Measurements from ENCODE around the gene HMOX2. TPM values are rescaled to one million over a fixed set of nuclear protein-coding genes. Genes with fewer than 3 reads are reported as not detected.

HMOX2 gene
- total RNA-seq, 2 donors from 2014 or later = 46.8 to 55.7 TPM

GRCh38 chr16:4465977-4466779 lies 10.0 kb upstream of the HMOX2 start:
- Histone ChIP-seq H3K27me3 (no peaks in the 10 kb centered on the region), H3K4me1 (no peaks in the 10 kb centered on the region), H3K27ac (no peak overlapping the region), H3K9ac (ENCODE audit: low read depth in 2 of 2, low read length in 2 of 2) (no peak overlapping the region), H3K4me3 (no peak overlapping the region), H3K9me3 (no peaks in the 10 kb centered on the region), H3K36me3 (peaks cover 8% of the 10 kb centered on the region)
- DNase-seq = peak; percentile 23
- intact Hi-C loops (cut with DNase I) = no loop called here
- no peak for TF ChIP-seq CTCF (IDR thresholded peaks at IDR 0.05)

DNA sequence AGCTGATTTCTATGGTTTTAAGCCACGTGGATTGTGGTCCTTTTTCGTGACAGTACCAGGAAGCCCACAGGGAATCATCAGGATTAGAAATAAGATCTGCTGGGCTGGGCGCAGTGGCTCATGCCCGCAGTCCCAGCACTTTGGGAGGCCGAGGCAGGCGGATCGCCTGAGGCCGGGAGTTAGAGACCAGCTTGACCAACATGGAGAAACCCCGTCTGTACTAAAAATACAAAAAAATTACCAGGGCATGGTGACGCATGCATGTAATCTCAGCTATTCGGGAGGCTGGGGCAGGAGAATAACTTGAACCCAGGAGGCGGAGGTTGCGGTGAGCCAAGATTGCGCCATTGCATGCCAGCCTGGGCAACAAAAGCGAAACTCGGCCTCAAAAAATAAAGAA lies 8.3 kb upstream of the HMOX2 start:
- H3K27ac ChIP-seq = no peak overlapping the region
- no peak overlapping the region for H3K9ac ChIP-seq (ENCODE audit: low read depth in 2 of 2, low read length in 2 of 2)
- peaks cover 8% of the 10 kb centered on the region for H3K36me3 ChIP-seq
- H3K27me3 ChIP-seq = no peaks in the 10 kb centered on the region
- no peaks in the 10 kb centered on the region for H3K4me1 ChIP-seq
- H3K4me3 ChIP-seq = no peak overlapping the region
- no peaks in the 10 kb centered on the region for H3K9me3 ChIP-seq
- intact Hi-C loops (cut with DNase I) = no loop called here
- DNase-seq = no peak
- no peak for TF ChIP-seq CTCF (IDR thresholded peaks at IDR 0.05)

GRCh38 chr16:4468972-4469371 lies 7.2 kb upstream of the HMOX2 start:
- H3K27ac ChIP-seq = no peak overlapping the region
- DNase-seq = no peak

DNA sequence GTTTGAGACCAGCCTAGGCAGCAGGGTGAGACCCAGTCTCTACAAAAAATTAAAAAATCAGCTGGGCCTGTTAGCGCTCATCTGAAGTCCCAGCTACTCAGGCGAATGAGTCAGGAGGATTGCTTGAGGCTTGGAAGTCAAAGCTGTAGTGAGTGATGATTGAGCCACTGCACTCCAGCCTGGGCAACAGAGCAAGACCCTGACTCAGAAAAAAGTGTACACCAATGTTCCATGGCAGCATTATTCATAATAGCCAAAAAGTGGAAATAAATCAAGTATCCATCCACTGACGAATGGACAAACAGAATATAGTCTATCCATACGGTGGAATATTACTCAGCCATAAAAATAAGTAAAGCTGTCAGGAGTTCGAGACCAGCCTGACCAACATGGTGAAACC lies 4.3 kb upstream of the HMOX2 start:
- H3K27me3 ChIP-seq = no peaks in the 10 kb centered on the region
- intact Hi-C loops (cut with DNase I) = loop anchor here (10.0 kb wide), 1 partner anchor 47 kb away; the partner anchor contains the start of gene DNAJA3
- no peak overlapping the region for H3K4me3 ChIP-seq
- H3K4me1 ChIP-seq = peaks cover 5% of the 10 kb centered on the region
- no peak overlapping the region for H3K9ac ChIP-seq (ENCODE audit: low read depth in 2 of 2, low read length in 2 of 2)
- H3K9me3 ChIP-seq = no peaks in the 10 kb centered on the region
- H3K27ac ChIP-seq = no peak overlapping the region
- no peak for TF ChIP-seq CTCF (IDR thresholded peaks at IDR 0.05)
- DNase-seq = no peak
- no peaks in the 10 kb centered on the region for H3K36me3 ChIP-seq

More at GRCh38 chr16:4468972-4469371, 7.2 kb upstream of the HMOX2 start:
- peaks cover 5% of the 10 kb centered on the region for H3K4me1 ChIP-seq
- intact Hi-C loops (cut with DNase I) = no loop called here
- peaks cover under 1% of the 10 kb centered on the region for H3K36me3 ChIP-seq
- TF ChIP-seq CTCF (IDR thresholded peaks at IDR 0.05) = no peak
- no peaks in the 10 kb centered on the region for H3K9me3 ChIP-seq
- H3K27me3 ChIP-seq = no peaks in the 10 kb centered on the region
- H3K9ac ChIP-seq (ENCODE audit: low read depth in 2 of 2, low read length in 2 of 2) = no peak overlapping the region
- H3K4me3 ChIP-seq = no peak overlapping the region

- intact Hi-C loops (cut with DNase I) = loop anchor here (10.0 kb wide), 1 partner anchor 48 kb away; the partner anchor contains the start of gene DNAJA3
- no peak overlapping the region for H3K9ac ChIP-seq (ENCODE audit: low read depth in 2 of 2, low read length in 2 of 2)
- no peaks in the 10 kb centered on the region for H3K9me3 ChIP-seq
- DNase-seq = no peak
- H3K4me1 ChIP-seq = peaks cover 5% of the 10 kb centered on the region
- H3K27me3 ChIP-seq = no peaks in the 10 kb centered on the region
- H3K27ac ChIP-seq = no peak overlapping the region
- H3K4me3 ChIP-seq = no peak overlapping the region
- no peak for TF ChIP-seq CTCF (IDR thresholded peaks at IDR 0.05)
- H3K36me3 ChIP-seq = no peaks in the 10 kb centered on the region
Observed at GRCh38 chr16:4472880-4473279, 3.3 kb upstream of the HMOX2 start.

Measured in colonic mucosa (tissue), 4 donors.